Hepatocyte (in vitro differentiated cells): Measurements from ENCODE around the gene GC.

Experiments
- EZH2 ChIP-seq: fragments of 200-600 bp; sonication (generic); IDR thresholded peaks from 2 replicates; pipeline ENCODE4 v1.6.1; 2016; ENCODE audit warnings: antibody characterized with exemption, mild to moderate bottlenecking, borderline replicate concordance
- EZH2phosphoT487 ChIP-seq: fragments of 200-600 bp; sonication (generic); IDR thresholded peaks from one replicate; pipeline ENCODE4 v1.6.1; 2018; ENCODE audit warnings: antibody characterized with exemption, mild to moderate bottlenecking, low read depth, moderate library complexity; ENCODE audit not compliant: unreplicated experiment, severe bottlenecking
- TF ChIP-seq, protein P1 (sequence below): fragments of 200-600 bp; sonication (generic); IDR thresholded peaks from 2 replicates; pipeline ENCODE4 v1.5.1; 2016; ENCODE audit warnings: antibody characterized with exemption, mild to moderate bottlenecking; ENCODE audit not compliant: poor library complexity

- TF ChIP-seq, protein P1, sequence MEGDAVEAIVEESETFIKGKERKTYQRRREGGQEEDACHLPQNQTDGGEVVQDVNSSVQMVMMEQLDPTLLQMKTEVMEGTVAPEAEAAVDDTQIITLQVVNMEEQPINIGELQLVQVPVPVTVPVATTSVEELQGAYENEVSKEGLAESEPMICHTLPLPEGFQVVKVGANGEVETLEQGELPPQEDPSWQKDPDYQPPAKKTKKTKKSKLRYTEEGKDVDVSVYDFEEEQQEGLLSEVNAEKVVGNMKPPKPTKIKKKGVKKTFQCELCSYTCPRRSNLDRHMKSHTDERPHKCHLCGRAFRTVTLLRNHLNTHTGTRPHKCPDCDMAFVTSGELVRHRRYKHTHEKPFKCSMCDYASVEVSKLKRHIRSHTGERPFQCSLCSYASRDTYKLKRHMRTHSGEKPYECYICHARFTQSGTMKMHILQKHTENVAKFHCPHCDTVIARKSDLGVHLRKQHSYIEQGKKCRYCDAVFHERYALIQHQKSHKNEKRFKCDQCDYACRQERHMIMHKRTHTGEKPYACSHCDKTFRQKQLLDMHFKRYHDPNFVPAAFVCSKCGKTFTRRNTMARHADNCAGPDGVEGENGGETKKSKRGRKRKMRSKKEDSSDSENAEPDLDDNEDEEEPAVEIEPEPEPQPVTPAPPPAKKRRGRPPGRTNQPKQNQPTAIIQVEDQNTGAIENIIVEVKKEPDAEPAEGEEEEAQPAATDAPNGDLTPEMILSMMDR: no peak
- TF ChIP-seq EZH2: no peak
- no peak for TF ChIP-seq EZH2phosphoT487
Measured at GRCh38 chr4:71692198-71692597, 91.7 kb downstream of the GC start.
